ENCODE measurements around the gene ABAT. TPM values are rescaled to one million over a fixed set of nuclear protein-coding genes. Genes with fewer than 3 reads are reported as not detected.

Gene ABAT
- total RNA-seq, 1 experiment from 2014 or later = 0.59 TPM

DNA sequence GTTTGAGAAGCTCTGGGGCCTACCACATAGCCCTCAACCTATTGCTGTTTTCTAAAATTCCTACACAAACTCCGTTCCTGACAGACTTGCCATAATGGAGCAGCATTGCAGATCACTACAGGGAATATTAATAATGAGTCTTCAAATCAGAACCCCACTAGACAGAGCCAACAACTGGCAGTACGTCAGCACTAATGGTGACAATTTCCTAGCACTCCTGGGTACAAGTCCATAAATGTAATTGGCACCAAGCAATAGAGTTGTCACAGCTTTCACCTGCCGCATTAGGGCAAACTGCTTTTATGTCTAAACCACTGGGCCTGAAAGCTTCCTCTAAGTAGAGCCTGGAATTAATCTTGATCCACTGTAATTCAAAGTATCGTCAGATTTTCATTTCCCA lies 25.5 kb upstream of the ABAT start:
- no peak for DNase-seq (ENCODE audit: extremely low read depth, low read depth)

DNA sequence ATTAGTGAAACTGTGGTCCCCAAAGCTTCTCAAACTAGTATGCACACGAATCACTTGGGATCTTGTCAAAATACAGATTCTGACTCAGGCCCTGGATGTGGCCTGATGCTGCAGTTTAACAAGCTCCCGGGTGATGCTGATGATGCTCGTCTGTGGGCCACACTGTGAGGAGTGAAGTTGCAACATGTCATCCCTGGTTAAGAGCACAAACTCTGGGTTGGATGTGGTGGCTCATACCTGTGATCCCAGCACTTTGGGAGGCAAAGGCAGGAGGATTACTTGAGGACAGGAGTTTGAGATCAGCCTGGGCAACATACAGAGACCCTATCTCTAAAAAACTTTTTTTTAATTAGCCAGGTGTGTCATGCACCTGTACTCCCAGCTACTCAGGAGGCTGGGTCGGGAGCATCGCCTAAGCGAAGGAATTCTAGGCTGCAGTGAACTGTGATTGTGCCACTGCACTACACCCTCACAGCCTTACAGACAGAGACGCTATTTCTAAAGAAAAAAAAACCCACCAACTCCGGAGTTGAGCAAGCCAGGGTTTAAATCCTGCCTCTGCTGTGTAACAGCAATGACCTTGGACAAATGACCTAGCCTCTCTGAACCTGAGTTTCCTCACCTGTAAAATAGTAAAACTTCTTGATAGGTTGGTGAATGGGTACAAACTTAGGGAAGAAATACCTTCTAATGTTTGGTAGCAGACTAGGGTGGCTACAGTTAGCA lies 24.4 kb upstream of the ABAT start:
- no peak for DNase-seq (ENCODE audit: extremely low read depth, low read depth)

- peak; percentile 25 for DNase-seq (ENCODE audit: extremely low read depth, low read depth)
Measured at GRCh38 chr16:8651958-8652357, 22.5 kb upstream of the ABAT start.

DNA sequence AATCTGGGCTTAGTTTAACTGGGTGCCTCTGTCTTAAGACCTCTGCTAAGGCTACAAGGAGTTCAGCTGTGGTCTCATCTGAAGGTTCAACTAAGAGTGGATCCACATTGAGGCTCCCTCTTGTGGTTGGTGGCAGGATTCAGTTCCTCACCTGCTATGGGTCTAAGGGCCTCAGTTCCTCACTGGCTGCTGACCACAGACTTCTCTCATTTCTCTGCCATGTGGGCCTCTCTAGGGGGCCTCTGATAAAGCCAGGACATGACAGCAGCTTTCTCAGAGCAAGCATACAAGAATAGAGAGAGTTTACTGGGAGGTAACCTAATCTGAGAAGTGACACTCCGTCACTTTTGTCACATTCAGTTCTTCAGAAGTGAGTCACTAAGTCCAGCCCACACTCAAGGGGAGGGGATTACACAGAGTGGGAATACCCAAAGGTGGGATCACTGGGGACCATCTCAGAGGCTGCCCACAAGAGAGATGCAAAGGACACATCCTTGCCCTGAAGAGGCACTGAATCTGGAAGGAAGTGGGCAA lies 19.2 kb upstream of the ABAT start:
- DNase-seq (ENCODE audit: extremely low read depth, low read depth) = peak; percentile 20

- DNase-seq (ENCODE audit: extremely low read depth, low read depth) = no peak
Measured at GRCh38 chr16:8656376-8656775, 18.0 kb upstream of the ABAT start.

GRCh38 chr16:8660841-8661301 lies 13.5 kb upstream of the ABAT start:
- DNase-seq (ENCODE audit: extremely low read depth, low read depth) = peak; percentile 73

DNA sequence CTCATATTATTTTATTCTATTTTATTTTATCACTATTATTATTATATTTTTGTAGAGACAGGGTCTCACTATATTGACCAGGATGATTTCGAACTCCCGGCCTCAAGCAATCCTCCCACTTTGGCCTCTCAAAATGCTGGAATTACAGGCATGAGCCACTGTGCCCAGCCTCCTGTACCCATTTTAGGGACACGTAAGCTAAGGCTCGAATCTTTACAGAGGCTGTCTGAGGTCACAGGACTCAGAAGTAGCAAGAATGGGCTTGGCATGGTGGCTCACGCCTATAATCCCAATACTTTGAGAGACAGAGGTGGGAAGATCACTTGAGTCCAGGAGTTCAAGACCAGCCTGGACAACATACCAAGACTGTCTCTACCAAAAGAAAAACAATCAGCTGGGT lies 12.7 kb upstream of the ABAT start:
- DNase-seq (ENCODE audit: extremely low read depth, low read depth) = no peak

- no peak for DNase-seq (ENCODE audit: extremely low read depth, low read depth)
Measured at GRCh38 chr16:8663192-8664089, 11.0 kb upstream of the ABAT start.

GRCh38 chr16:8665529-8665928 lies 8.9 kb upstream of the ABAT start:
- no peak for DNase-seq (ENCODE audit: extremely low read depth, low read depth)

DNA sequence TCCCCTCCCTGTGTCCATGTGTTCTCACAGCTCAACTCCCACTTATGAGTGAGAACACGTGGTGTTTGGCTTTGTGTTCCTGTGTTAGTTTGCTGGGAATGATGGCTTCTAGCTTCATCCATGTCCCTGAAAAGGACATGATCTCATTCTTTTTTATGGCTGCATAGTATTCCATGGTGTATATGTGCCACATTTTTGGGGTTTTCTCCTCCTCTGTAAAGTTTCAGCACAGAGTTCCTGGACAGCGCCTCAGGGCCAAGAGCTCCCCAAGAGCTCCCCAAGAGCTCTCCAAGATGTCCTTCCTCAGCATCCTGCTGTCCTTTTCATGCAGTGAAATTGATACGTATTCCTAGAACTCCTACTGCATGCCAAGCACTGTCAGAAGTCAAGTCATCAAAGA lies 6.9 kb upstream of the ABAT start:
- DNase-seq (ENCODE audit: extremely low read depth, low read depth) = no peak

GRCh38 chr16:8668113-8668512 lies 6.3 kb upstream of the ABAT start:
- no peak for DNase-seq (ENCODE audit: extremely low read depth, low read depth)

DNA sequence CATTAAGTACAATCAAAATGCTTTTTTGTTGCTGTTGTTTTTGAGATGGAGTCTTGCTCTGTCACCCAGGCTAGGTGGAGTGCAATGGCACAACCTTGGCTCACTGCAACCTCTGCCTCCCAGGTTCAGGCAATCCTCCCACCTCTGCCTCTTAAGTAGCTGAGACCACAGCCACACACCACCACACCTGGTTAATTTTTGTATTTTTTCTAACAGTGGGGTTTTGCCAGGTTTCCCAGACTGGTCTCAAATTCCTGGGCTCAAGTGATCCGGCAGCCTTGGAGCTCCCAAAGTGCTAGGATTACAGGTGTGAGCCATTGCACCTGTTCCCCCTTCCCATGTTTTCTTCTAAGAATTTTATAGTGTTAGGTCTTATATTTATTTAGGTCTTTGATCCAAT lies 4.9 kb upstream of the ABAT start:
- DNase-seq (ENCODE audit: extremely low read depth, low read depth) = no peak

DNA sequence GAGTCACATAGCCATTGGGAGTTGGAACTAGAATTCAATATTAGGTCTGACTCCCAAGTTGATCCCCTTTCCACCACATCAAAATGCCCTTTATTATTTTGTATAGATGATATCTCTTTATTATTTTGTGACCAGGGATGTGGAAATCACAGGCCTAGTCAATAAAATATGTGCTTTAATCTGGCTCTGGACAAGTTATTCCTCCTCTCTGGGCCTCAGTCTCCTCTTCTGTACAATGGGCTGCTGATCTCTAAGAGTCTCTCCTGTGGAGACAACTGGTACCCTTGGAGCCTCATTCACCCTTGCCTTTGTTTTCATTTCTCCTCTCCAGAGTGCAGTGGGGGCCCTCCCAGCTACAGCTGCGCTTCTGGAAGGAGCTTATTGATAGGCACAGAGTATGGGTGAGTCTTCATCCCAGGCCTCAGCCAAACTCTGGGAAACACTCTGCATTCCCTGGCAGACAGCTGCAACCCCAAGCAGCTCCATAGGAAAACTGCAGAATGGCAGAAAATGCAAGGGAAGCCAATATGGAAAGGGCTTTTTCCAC lies 4.3 kb upstream of the ABAT start:
- no peak for DNase-seq (ENCODE audit: extremely low read depth, low read depth)

GRCh38 chr16:8673611-8674412 lies 605 bp upstream of the ABAT start:
- no peak for DNase-seq (ENCODE audit: extremely low read depth, low read depth)

GRCh38 chr16:8675183-8676159 lies 1.1 kb downstream of the ABAT start:
- DNase-seq (ENCODE audit: extremely low read depth, low read depth) = no peak

GRCh38 chr16:8676160-8676547 lies 1.7 kb downstream of the ABAT start:
- no peak for DNase-seq (ENCODE audit: extremely low read depth, low read depth)

GRCh38 chr16:8676737-8677375 lies 2.4 kb downstream of the ABAT start:
- DNase-seq (ENCODE audit: extremely low read depth, low read depth) = no peak

GRCh38 chr16:8677481-8677880 lies 3.1 kb downstream of the ABAT start:
- DNase-seq (ENCODE audit: extremely low read depth, low read depth) = no peak

Measured in NCI-H460 (cell line).